ENCODE measurements around the gene CHD6. TPM values are rescaled to one million over a fixed set of nuclear protein-coding genes. Genes with fewer than 3 reads are reported as not detected.

CHD6 gene
- total RNA-seq, 1 experiment from 2014 or later: 25.3 TPM

DNA sequence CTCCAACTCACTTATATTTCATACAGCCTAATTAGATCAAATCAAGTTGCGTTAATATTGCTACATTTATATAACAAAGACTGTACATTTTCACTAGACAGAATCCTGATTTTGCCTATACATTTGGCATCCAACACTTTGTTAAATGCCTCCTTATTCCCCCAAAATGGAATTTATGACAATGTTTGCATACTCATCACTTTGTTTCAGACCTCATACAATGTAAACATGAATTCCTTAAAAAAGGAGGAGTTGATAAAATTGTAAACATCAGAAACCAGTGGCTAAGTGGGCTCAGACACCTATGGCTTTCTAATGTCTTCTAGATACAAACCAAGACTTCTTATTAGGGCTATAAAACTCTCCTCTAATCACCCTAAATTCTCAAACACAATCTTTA, 87.3 kb downstream of the CHD6 start:
- Histone ChIP-seq H3K27me3 (ENCODE audit: low read length) (no peaks in the 10 kb centered on the region), H3K27ac (ENCODE audit: low read length) (no peak overlapping the region), H3K9me2 (replicated peaks; ENCODE audit: insufficient read depth, low read length) (no peaks in the 10 kb centered on the region), H2AFZ (ENCODE audit: low read length) (no peak overlapping the region), H3K4me2 (ENCODE audit: low read depth, low read length, poor library complexity, severe bottlenecking) (no peak overlapping the region), H3K79me2 (ENCODE audit: low read length) (peaks cover 47% of the 10 kb centered on the region), H3K4me3 (ENCODE audit: low read length) (no peak overlapping the region), H3K9ac (ENCODE audit: low read length) (no peak overlapping the region), H3K9me3 (ENCODE audit: low read length) (no peaks in the 10 kb centered on the region), H4K20me1 (ENCODE audit: insufficient read depth, low read depth, low read length) (no peaks in the 10 kb centered on the region), H3K36me3 (ENCODE audit: insufficient read depth, low read length) (0 out of 2 replicates have a peak, but pooled peaks cover 5% of the 10 kb centered on the region), H3K4me1 (ENCODE audit: low read length) (no peaks in the 10 kb centered on the region)
- no peak for DNase-seq

DNA sequence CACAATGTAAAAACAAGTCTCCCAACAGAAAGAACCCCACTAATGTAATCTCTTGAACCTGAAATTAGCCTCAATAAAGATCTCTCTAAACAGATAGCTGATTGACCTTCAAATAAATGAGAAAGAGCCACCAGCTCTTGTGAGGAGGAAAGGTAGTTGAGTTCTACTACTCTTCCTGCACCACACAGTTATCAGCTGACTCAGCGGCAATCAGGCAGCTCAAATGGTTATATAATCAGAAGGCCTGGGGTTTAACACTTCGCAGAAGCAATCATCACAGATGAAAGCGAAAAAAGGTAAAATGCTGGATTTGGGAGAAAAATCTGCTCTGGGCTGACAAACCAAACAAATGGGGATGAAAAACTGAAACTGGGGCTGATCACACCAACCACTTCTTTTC, 91.8 kb downstream of the CHD6 start:
- Histone ChIP-seq H3K9me3 (ENCODE audit: low read length) (no peaks in the 10 kb centered on the region), H3K36me3 (ENCODE audit: insufficient read depth, low read length) (peaks cover 3% of the 10 kb centered on the region; the same call in 1 of the 2 replicates), H3K4me2 (ENCODE audit: low read depth, low read length, poor library complexity, severe bottlenecking) (no peak overlapping the region), H3K9me2 (replicated peaks; ENCODE audit: insufficient read depth, low read length) (no peaks in the 10 kb centered on the region), H4K20me1 (ENCODE audit: insufficient read depth, low read depth, low read length) (no peaks in the 10 kb centered on the region), H3K4me3 (ENCODE audit: low read length) (no peak overlapping the region), H3K9ac (ENCODE audit: low read length) (no peak overlapping the region), H3K79me2 (ENCODE audit: low read length) (peaks cover 74% of the 10 kb centered on the region), H3K4me1 (ENCODE audit: low read length) (peaks cover 6% of the 10 kb centered on the region), H2AFZ (ENCODE audit: low read length) (no peak overlapping the region), H3K27me3 (ENCODE audit: low read length) (no peaks in the 10 kb centered on the region), H3K27ac (ENCODE audit: low read length) (no peak overlapping the region)
- DNase-seq: no peak

DNA sequence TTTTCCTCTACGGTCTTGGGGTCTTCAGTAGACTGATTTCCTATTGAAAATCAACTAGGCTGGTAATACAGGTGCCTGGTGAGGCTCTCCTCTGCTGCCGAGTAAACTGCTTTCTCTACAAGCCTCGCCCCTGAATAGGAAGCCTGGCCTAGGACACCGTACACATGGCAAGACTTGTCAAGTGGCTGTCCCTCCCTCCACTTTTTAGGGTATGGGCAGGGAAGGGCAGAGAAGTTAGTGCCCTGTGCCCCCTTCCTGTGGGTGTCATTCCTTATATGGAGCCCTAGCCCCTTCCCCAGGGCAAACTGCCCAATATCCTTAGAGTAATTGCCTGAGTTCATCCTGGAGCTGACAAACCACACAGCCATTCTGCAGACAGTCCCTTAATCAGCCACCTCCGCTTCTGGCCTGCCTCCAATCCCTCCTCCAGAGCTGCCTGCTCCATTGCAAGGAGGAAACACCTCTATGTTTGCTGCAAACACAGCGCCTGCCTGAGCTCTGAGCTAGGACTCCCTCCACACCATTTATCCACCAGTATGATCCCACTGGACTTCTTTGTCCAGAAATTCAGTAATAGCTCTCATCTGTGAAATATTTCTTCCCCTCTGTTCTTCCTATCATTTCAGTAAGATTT, 93.1 kb downstream of the CHD6 start:
- peaks cover 74% of the 10 kb centered on the region for H3K79me2 ChIP-seq (ENCODE audit: low read length)
- no peaks in the 10 kb centered on the region for H3K27me3 ChIP-seq (ENCODE audit: low read length)
- no peak overlapping the region for H3K27ac ChIP-seq (ENCODE audit: low read length)
- no peak overlapping the region for H2AFZ ChIP-seq (ENCODE audit: low read length)
- H3K9ac ChIP-seq (ENCODE audit: low read length): no peak overlapping the region
- no peak overlapping the region for H3K4me3 ChIP-seq (ENCODE audit: low read length)
- no peaks in the 10 kb centered on the region for H3K9me3 ChIP-seq (ENCODE audit: low read length)
- H4K20me1 ChIP-seq (ENCODE audit: insufficient read depth, low read depth, low read length): no peaks in the 10 kb centered on the region
- H3K4me2 ChIP-seq (ENCODE audit: low read depth, low read length, poor library complexity, severe bottlenecking): no peak overlapping the region
- peaks cover 5% of the 10 kb centered on the region; the same call in 1 of the 2 replicates for H3K36me3 ChIP-seq (ENCODE audit: insufficient read depth, low read length)
- no peaks in the 10 kb centered on the region for H3K9me2 ChIP-seq (replicated peaks; ENCODE audit: insufficient read depth, low read length)
- DNase-seq: no peak
- peaks cover 6% of the 10 kb centered on the region for H3K4me1 ChIP-seq (ENCODE audit: low read length)

DNA sequence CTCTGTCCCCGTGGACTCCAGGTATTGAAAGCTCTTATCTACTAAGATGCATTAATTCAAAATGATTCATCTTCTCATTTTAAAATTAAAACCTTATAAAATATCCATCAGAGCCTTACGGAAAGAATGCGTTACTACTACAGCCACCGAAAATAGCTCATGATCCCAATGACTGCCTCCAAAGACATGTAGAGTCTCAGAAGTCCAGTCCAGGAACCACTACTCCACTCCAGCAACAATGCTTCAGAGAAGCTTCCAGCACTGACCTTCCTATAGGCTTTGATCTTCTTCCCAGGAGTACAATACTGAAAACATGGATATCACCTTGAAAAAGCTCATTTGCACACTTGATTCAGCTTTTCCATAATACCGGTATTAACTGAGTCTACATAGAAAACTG, 94.3 kb downstream of the CHD6 start:
- no peak overlapping the region for H2AFZ ChIP-seq (ENCODE audit: low read length)
- no peak for DNase-seq

DNA sequence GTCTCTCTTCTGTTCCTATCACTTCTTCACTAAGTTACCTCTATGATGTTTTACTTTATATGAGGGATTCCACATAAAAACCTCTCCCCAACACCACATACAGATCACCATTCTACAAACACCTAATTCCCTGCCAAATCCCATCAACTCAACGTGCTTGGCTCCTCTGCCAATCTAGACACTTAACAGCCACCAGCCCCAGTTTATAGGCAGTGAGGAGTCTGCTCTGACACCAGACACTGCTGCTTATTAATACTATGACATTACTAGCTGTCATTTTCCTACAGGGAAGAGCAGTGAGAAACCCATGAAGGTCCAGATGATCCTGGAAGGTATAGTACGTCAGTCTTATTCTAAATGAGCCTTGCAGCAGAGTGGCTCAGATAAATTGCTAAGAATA, 104.3 kb downstream of the CHD6 start:
- Histone ChIP-seq H2AFZ (ENCODE audit: low read length) (no peak overlapping the region), H3K79me2 (ENCODE audit: low read length) (peaks cover 43% of the 10 kb centered on the region), H3K4me3 (ENCODE audit: low read length) (no peak overlapping the region), H3K9me3 (ENCODE audit: low read length) (no peaks in the 10 kb centered on the region), H3K4me1 (ENCODE audit: low read length) (no peaks in the 10 kb centered on the region; the same call in 1 of the 2 replicates), H3K27me3 (ENCODE audit: low read length) (no peaks in the 10 kb centered on the region), H3K27ac (ENCODE audit: low read length) (no peak overlapping the region), H3K36me3 (ENCODE audit: insufficient read depth, low read length) (0 out of 2 replicates have a peak, but pooled peaks cover 4% of the 10 kb centered on the region), H3K9ac (ENCODE audit: low read length) (no peak overlapping the region), H3K9me2 (replicated peaks; ENCODE audit: insufficient read depth, low read length) (no peaks in the 10 kb centered on the region), H3K4me2 (ENCODE audit: low read depth, low read length, poor library complexity, severe bottlenecking) (no peak overlapping the region), H4K20me1 (ENCODE audit: insufficient read depth, low read depth, low read length) (no peaks in the 10 kb centered on the region)
- DNase-seq: no peak

More for the DNA sequence above, 94.3 kb downstream of the CHD6 start:
- no peak overlapping the region for H3K4me2 ChIP-seq (ENCODE audit: low read depth, low read length, poor library complexity, severe bottlenecking)
- H3K36me3 ChIP-seq (ENCODE audit: insufficient read depth, low read length): peaks cover 5% of the 10 kb centered on the region; the same call in 1 of the 2 replicates
- peaks cover 65% of the 10 kb centered on the region for H3K79me2 ChIP-seq (ENCODE audit: low read length)
- no peaks in the 10 kb centered on the region for H3K9me3 ChIP-seq (ENCODE audit: low read length)
- H3K4me1 ChIP-seq (ENCODE audit: low read length): peaks cover 6% of the 10 kb centered on the region
- H3K9me2 ChIP-seq (replicated peaks; ENCODE audit: insufficient read depth, low read length): no peaks in the 10 kb centered on the region
- H3K27ac ChIP-seq (ENCODE audit: low read length): no peak overlapping the region
- H3K27me3 ChIP-seq (ENCODE audit: low read length): no peaks in the 10 kb centered on the region
- H3K9ac ChIP-seq (ENCODE audit: low read length): no peak overlapping the region
- H3K4me3 ChIP-seq (ENCODE audit: low read length): no peak overlapping the region
- H4K20me1 ChIP-seq (ENCODE audit: insufficient read depth, low read depth, low read length): no peaks in the 10 kb centered on the region

DNA sequence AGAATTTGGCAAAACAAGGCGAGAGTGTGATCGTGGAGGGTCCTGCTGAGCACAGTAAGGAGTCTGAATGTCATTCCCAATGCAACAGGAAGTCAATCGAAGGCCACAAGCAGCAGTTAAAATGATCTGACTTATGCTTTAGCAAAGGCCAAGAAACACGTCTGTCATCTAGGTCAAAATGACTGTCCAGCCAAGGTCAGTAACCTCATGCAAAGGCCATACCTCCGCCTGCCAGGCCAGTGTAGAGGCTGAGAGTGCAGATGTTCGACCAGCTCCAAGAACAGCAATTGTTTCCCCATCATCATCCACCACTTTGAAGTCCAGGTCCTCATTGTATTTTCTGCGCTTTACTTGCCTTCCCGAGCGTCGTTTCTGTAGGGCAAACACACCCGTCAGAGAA, 105.6 kb downstream of the CHD6 start:
- H3K9me2 ChIP-seq (replicated peaks; ENCODE audit: insufficient read depth, low read length): no peaks in the 10 kb centered on the region
- DNase-seq: no peak
- no peak overlapping the region for H2AFZ ChIP-seq (ENCODE audit: low read length)
- H3K79me2 ChIP-seq (ENCODE audit: low read length): peaks cover 43% of the 10 kb centered on the region
- no peak overlapping the region for H3K27ac ChIP-seq (ENCODE audit: low read length)
- H3K36me3 ChIP-seq (ENCODE audit: insufficient read depth, low read length): 0 out of 2 replicates have a peak, but pooled peaks cover 4% of the 10 kb centered on the region
- H3K9me3 ChIP-seq (ENCODE audit: low read length): no peaks in the 10 kb centered on the region
- no peaks in the 10 kb centered on the region for H3K4me1 ChIP-seq (ENCODE audit: low read length)
- H3K9ac ChIP-seq (ENCODE audit: low read length): no peak overlapping the region
- H3K4me3 ChIP-seq (ENCODE audit: low read length): no peak overlapping the region
- no peak overlapping the region for H3K4me2 ChIP-seq (ENCODE audit: low read depth, low read length, poor library complexity, severe bottlenecking)
- no peaks in the 10 kb centered on the region for H4K20me1 ChIP-seq (ENCODE audit: insufficient read depth, low read depth, low read length)
- no peaks in the 10 kb centered on the region for H3K27me3 ChIP-seq (ENCODE audit: low read length)

DNA sequence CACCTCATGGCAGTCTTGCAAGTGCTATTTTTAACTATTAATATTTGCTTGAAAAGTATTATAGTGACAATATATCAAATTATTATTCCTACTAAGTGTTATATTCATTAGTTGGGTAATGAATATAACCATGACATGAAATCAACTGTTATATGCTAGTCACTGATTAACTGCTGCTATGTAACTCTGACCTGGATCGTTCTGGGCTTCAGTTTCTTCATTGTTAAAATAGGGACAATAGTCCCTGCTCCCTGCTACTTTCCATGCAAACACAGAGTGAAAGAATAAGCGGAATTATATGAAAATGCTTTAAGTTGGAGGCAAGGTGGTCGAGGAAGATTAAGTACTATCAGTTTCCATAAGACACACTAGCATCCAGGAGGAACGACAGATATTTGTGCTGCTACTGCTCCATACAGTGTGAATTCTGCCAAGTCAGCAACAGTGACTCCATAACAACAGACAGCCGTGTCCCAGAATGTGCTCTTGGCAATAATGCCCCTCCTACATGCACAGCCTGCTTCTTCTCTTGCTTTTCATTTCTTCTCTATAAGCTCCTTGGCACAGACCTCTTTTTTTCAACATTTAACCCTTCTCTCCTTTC, 107.2 kb downstream of the CHD6 start:
- no peaks in the 10 kb centered on the region for H3K4me1 ChIP-seq (ENCODE audit: low read length)
- no peaks in the 10 kb centered on the region for H3K27me3 ChIP-seq (ENCODE audit: low read length)
- DNase-seq: no peak
- no peak overlapping the region for H2AFZ ChIP-seq (ENCODE audit: low read length)
- no peaks in the 10 kb centered on the region for H3K9me2 ChIP-seq (replicated peaks; ENCODE audit: insufficient read depth, low read length)
- no peak overlapping the region for H3K4me3 ChIP-seq (ENCODE audit: low read length)
- 0 out of 2 replicates have a peak, but pooled peaks cover 4% of the 10 kb centered on the region for H3K36me3 ChIP-seq (ENCODE audit: insufficient read depth, low read length)
- H3K9ac ChIP-seq (ENCODE audit: low read length): no peak overlapping the region
- no peaks in the 10 kb centered on the region for H3K9me3 ChIP-seq (ENCODE audit: low read length)
- H3K27ac ChIP-seq (ENCODE audit: low read length): no peak overlapping the region
- H3K4me2 ChIP-seq (ENCODE audit: low read depth, low read length, poor library complexity, severe bottlenecking): no peak overlapping the region
- H4K20me1 ChIP-seq (ENCODE audit: insufficient read depth, low read depth, low read length): no peaks in the 10 kb centered on the region
- peaks cover 39% of the 10 kb centered on the region for H3K79me2 ChIP-seq (ENCODE audit: low read length)

DNA sequence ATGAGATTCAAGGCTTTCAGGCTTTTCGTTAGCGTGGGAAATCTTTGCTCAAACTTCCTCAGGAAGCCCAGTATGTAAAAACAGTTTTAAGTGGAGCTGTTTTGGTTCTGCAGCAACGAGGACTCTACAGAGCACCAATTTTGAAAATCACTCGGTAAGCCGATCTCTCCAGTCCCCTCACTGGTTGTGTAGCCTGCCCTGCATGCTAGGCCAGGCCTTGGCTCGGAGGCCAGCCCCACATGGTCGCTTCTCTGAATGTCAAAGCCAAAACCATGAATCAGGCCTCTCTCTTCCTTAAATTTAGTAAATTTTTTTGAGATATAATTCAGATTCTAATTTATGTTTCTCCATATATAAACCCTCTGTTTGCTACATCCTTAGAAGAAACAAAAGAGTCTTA, 108.0 kb downstream of the CHD6 start:
- Histone ChIP-seq H3K36me3 (ENCODE audit: insufficient read depth, low read length) (0 out of 2 replicates have a peak, but pooled peaks cover 4% of the 10 kb centered on the region), H3K9ac (ENCODE audit: low read length) (no peak overlapping the region), H3K27ac (ENCODE audit: low read length) (no peak overlapping the region), H3K4me3 (ENCODE audit: low read length) (no peak overlapping the region), H4K20me1 (ENCODE audit: insufficient read depth, low read depth, low read length) (no peaks in the 10 kb centered on the region), H3K27me3 (ENCODE audit: low read length) (no peaks in the 10 kb centered on the region), H3K9me3 (ENCODE audit: low read length) (no peaks in the 10 kb centered on the region), H2AFZ (ENCODE audit: low read length) (no peak overlapping the region), H3K9me2 (replicated peaks; ENCODE audit: insufficient read depth, low read length) (no peaks in the 10 kb centered on the region), H3K4me1 (ENCODE audit: low read length) (no peaks in the 10 kb centered on the region), H3K4me2 (ENCODE audit: low read depth, low read length, poor library complexity, severe bottlenecking) (no peak overlapping the region), H3K79me2 (ENCODE audit: low read length) (peaks cover 39% of the 10 kb centered on the region)
- no peak for DNase-seq

Measured in Karpas-422 (cell line).